ENCODE measurements around the gene GABARAPL2. TPM values are rescaled to one million over a fixed set of nuclear protein-coding genes. Genes with fewer than 3 reads are reported as not detected.

The GABARAPL2 gene
- total RNA-seq, 3 donors from 2014 or later (not counting 1 experiment from before 2014, with no cell fraction given): 66.2 to 74.0 (median 71.3) TPM

DNA sequence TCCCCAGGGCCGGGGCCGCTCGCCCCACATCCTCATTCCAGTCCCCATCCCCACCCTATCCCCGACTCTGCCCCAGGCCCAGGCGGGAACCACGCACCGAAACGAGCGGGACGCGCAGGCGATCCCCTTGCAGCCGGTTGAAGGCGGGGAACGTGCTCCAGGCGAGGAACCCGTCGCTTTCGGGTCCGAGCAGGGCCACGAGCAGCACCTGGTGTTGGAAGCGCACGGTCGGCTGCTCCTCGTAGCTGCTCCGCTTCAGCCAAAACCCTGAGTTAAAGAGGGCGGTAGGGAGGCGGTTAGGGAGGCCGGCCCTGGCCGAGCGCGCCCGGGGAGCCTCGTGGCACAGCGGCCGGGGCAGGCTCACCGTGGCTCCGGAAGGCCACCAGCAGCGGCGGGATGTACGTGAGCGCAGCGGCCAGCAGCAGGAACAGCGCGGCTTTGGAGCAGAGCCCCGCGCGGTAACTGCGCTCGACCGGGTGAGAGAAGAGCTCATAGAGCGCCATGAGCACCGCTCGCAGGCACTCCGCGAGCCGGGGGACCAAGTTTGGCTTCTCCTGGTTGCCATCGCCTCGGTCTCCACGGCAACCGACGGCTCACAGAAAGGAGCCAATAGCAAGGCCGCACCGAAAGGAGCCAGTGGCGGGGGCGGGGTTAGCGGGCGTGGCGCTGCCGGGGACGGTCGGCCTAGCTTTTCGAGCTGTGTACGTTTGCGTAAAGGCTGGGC is 10.3 kb upstream of the GABARAPL2 start, which contains the start of gene TMEM231:
TSS of gene TMEM231 (minus strand) at position 546 of the 724 bp plus-strand sequence. CDS start at position 503, 43 bp downstream.
- Histone ChIP-seq H3K4me3 (ENCODE audit: low read length) (peak within 1 kb of the TSS; percentile 43), H3K36me3 (ENCODE audit: control insufficient read depth, insufficient read depth, low read length) (no peaks in the 10 kb centered on the region), H3K9me3 (ENCODE audit: control insufficient read depth, insufficient read depth, low read length) (no peaks in the 10 kb centered on the region), H3K27ac (ENCODE audit: low read length) (peak within 1 kb of the TSS; percentile 73), H3K4me1 (ENCODE audit: control insufficient read depth, insufficient read depth, low read length) (peaks cover 15% of the 10 kb centered on the region), H3K27me3 (ENCODE audit: control insufficient read depth, insufficient read depth, low read length) (no peaks in the 10 kb centered on the region)
- H3K4me3 Mint-ChIP-seq: peak within 1 kb of the TSS; percentile 93
- H3K9me3 Mint-ChIP-seq: no peaks in the 10 kb centered on the region
- TF ChIP-seq CTCF (IDR thresholded peaks at IDR 0.05): no peak
- DNase-seq: peak; percentile 90 to 97
- intact Hi-C loops (cut with micrococcal nuclease): loop anchor here (1.0 to 2.0 kb wide), 4 partner anchors 10 to 123 kb away; partner anchors contain the start of genes CFDP1, GABARAPL2, KARS1 and TERF2IP
- no peaks in the 10 kb centered on the region for H3K36me3 Mint-ChIP-seq
- ATAC-seq: peak; percentile 96 to 97 (median 97)
- H3K27me3 Mint-ChIP-seq (ENCODE audit: low read depth in 2 of 2): peaks cover 9 to 17% of the 10 kb centered on the region in 2 donors
- under 1% methylated on average over 75 of the region's 75 CpGs for WGBS (ENCODE audit: insufficient coverage)
- peak within 1 kb of the TSS; percentile 77 to 94 for H3K27ac Mint-ChIP-seq
- H3K4me1 Mint-ChIP-seq: peaks cover 11% of the 10 kb centered on the region in 2 donors

DNA sequence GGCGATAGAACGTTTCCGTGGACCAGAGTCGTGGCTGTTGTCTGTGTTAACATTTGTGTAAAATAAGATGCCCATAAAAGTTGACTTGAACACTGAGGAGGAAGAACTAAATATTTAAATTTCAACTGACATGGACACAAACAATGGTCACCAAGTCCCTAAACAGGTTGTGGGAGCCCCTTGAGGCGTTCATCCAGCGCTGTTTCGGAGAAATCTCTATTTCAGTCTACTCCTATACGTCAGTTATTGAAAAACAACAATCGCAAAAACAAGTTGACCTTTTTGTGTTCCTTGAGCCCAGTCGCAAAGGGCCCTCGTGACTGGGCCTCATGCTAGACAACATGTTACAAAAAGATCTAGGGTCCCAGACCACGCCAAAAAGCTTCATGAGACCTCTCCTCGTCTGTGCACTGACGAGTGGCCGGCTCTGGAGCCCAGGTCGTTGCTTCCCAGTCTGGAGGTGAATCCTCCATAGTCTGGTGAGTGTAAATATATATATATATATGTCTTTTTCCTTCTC is 9.7 kb upstream of the GABARAPL2 start:
- H3K9me3 Mint-ChIP-seq: no peaks in the 10 kb centered on the region
- peaks cover 9 to 17% of the 10 kb centered on the region in 2 donors for H3K27me3 Mint-ChIP-seq (ENCODE audit: low read depth in 2 of 2)
- Histone ChIP-seq H3K36me3 (ENCODE audit: control insufficient read depth, insufficient read depth, low read length) (no peaks in the 10 kb centered on the region), H3K4me1 (ENCODE audit: control insufficient read depth, insufficient read depth, low read length) (peaks cover 15% of the 10 kb centered on the region), H3K9me3 (ENCODE audit: control insufficient read depth, insufficient read depth, low read length) (no peaks in the 10 kb centered on the region), H3K27ac (ENCODE audit: low read length) (peak overlapping the region; percentile 73), H3K4me3 (ENCODE audit: low read length) (peak overlapping the region; percentile 43), H3K27me3 (ENCODE audit: control insufficient read depth, insufficient read depth, low read length) (no peaks in the 10 kb centered on the region)
- H3K36me3 Mint-ChIP-seq: no peaks in the 10 kb centered on the region
- 55% methylated on average over 13 of the region's 16 CpGs for WGBS (ENCODE audit: insufficient coverage)
- intact Hi-C loops (cut with micrococcal nuclease): loop anchor here (1.0 to 2.0 kb wide), 4 partner anchors 10 to 124 kb away; partner anchors contain the start of genes CFDP1, GABARAPL2, KARS1 and TERF2IP
- peaks cover 11% of the 10 kb centered on the region in 2 donors for H3K4me1 Mint-ChIP-seq
- no peak for DNase-seq
- no peak for TF ChIP-seq CTCF (IDR thresholded peaks at IDR 0.05)
- peak overlapping the region; percentile 93 for H3K4me3 Mint-ChIP-seq
- ATAC-seq: no peak
- H3K27ac Mint-ChIP-seq: peak overlapping the region; percentile 77 to 94

DNA sequence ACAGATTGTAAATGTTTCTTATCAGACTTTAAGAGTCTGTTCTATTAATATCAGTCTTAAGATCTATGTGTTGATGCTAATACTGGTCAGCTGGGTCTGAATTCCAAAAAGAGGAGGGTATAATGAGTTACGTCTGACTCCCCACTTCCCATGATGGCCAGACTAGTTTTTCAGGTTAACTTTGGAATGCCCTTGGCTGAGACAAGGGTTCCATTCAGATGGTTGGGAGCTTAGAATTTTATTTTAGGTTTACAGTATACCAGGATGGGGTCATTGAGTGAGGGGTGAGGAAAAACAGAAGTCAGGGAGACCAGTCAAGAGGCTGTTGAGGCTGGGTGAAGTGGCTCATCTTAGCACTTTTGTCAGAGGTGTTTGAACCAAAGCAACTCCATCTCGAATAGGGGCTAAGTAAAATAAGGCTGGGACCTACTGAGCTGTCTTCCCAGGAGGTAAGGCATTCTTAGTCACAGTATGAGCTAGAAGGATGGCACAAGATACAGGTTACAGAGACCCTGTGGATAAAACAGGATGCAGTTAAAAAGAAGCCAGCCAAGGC is 7.3 kb upstream of the GABARAPL2 start:
- H3K4me3 Mint-ChIP-seq: no peak overlapping the region
- no peak overlapping the region for H3K27ac Mint-ChIP-seq
- DNase-seq: no peak
- peaks cover 12 to 19% of the 10 kb centered on the region in 2 donors for H3K27me3 Mint-ChIP-seq (ENCODE audit: low read depth in 2 of 2)
- Histone ChIP-seq H3K36me3 (ENCODE audit: control insufficient read depth, insufficient read depth, low read length) (no peaks in the 10 kb centered on the region), H3K9me3 (ENCODE audit: control insufficient read depth, insufficient read depth, low read length) (no peaks in the 10 kb centered on the region), H3K27me3 (ENCODE audit: control insufficient read depth, insufficient read depth, low read length) (peaks cover 2% of the 10 kb centered on the region), H3K4me1 (ENCODE audit: control insufficient read depth, insufficient read depth, low read length) (peaks cover 15% of the 10 kb centered on the region), H3K4me3 (ENCODE audit: low read length) (no peak overlapping the region), H3K27ac (ENCODE audit: low read length) (no peak overlapping the region)
- H3K4me1 Mint-ChIP-seq: peaks cover 11% of the 10 kb centered on the region in 2 donors
- TF ChIP-seq CTCF (IDR thresholded peaks at IDR 0.05): no peak
- intact Hi-C loops (cut with micrococcal nuclease): no loop called here
- no peak for ATAC-seq
- H3K9me3 Mint-ChIP-seq: no peaks in the 10 kb centered on the region
- H3K36me3 Mint-ChIP-seq: no peaks in the 10 kb centered on the region
- WGBS (ENCODE audit: insufficient coverage): 73% methylated on average over 2 of the region's 2 CpGs
